IgD-negative memory B cell (primary cell): ENCODE measurements around the gene CCN5. TPM values are rescaled to one million over a fixed set of nuclear protein-coding genes. Genes with fewer than 3 reads are reported as not detected.

ENCODE experiments used
- H3K27ac Mint-ChIP-seq, 3 donors: one replicate each; pipeline ENCODE4 v1.8.0; 2020 to 2022; ENCODE audit warnings: mild to moderate bottlenecking in 3 of 3, mixed read lengths in 3 of 3, moderate library complexity in 1 of 3
- H3K27me3 Mint-ChIP-seq: one replicate; pipeline ENCODE4 v1.8.0; 2021; ENCODE audit warnings: mixed read lengths
- H3K36me3 Mint-ChIP-seq: one replicate; pipeline ENCODE4 v1.8.0; 2020; ENCODE audit warnings: mild to moderate bottlenecking, mixed read lengths
- H3K4me1 Mint-ChIP-seq, 3 donors: one replicate each; pipeline ENCODE4 v1.8.0; 2020 to 2022; ENCODE audit warnings: mixed read lengths in 3 of 3, mild to moderate bottlenecking in 1 of 3
- H3K4me3 Mint-ChIP-seq, 4 donors: one replicate each; pipeline ENCODE4 v1.8.0; 2020 to 2022; ENCODE audit warnings: mild to moderate bottlenecking in 4 of 4, mixed read lengths in 4 of 4, moderate library complexity in 3 of 4
- H3K9me3 Mint-ChIP-seq, 3 donors: one replicate each; pipeline ENCODE4 v1.8.0; 2020 to 2021; ENCODE audit warnings: mixed read lengths in 3 of 3, mild to moderate bottlenecking in 1 of 3
- polyA plus RNA-seq: library from polyadenylated mRNA; unstranded; fragments of 300-500 nt; fragmentation: Illumina TruSeq; gene quantifications from one replicate; pipeline ENCODE4 v1.2.3, GENCODE V29; 2021

CCN5 gene
- polyA plus RNA-seq, 1 donor from 2014 or later = not detected

DNA sequence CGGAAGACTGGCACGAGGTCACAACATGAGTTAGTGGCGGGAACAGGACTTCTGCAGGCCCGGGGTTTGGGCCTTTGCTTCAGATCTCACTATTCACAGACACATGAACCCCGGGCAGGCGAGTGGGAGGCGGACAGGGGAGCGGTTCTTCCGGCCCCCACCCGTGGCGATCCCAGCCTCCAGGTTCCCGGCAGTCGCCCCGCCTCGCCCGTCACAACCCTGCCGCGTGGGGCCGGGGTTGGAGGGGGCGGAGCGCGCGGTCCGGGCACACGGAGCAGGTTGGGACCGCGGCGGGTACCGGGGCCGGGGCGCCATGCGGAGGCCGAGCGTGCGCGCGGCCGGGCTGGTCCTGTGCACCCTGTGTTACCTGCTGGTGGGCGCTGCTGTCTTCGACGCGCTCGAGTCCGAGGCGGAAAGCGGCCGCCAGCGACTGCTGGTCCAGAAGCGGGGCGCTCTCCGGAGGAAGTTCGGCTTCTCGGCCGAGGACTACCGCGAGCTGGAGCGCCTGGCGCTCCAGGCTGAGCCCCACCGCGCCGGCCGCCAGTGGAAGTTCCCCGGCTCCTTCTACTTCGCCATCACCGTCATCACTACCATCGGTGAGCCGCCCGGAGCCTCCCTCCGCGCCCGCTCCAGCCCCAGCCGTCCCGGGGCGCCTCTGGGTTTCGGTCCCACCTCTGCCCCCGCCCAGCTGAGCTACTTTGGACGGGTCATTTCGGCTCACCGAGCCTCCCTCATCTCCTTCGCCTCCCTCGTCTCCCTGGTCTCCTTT is 30.6 kb downstream of the CCN5 start, which contains the start of gene KCNK15:
TSS of gene KCNK15 (plus strand) at position 268 of the 769 bp plus-strand sequence. CDS start at position 314, 46 bp downstream.
- Mint-ChIP-seq H3K9me3 (no peaks in the 10 kb centered on the region), H3K4me3 (peak within 1 kb of the TSS; percentile 18 to 88 (median 67)), H3K36me3 (peaks cover 2% of the 10 kb centered on the region), H3K27ac (no peak within 1 kb of the TSS), H3K4me1 (peaks cover 0 to 7% (median 5%) of the 10 kb centered on the region in 3 donors), H3K27me3 (peaks cover 32% of the 10 kb centered on the region)

DNA sequence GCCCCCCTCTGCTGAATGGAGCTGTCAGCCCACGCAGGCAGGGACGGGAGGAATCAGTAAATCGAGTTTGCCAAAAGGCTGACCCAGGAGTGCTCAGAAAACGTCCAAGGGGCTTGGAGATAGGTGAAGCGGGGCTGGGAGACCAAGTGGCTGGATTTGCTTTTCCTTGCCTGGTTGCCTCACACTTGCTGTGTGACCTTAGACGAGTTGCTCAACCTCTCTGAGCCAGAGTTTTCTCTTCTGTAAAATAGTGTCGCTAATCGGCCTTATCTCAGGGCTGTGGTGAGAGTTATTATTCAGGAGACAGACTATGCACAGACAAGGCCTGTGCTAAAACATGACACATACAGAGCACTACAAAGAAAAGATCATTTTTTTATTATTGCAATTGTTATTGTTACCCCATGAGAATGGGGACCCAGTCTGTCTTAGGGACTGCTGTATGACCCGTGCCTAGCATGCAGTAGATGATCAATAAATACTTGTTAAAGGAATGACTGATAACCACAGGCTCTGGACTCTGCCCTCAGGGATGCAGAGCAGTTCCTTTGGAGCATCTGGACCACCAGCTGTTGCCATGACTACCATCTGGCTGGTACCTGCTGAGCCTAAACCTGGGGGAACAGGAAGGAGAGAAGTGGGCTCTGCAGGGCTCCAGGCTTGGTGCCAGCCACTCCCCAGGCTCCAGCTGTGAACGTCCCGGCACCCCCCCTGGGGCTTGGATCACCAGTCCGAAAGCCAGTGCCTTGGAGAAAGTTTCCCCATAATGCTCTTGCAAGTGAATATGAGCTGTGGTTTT is 31.4 kb downstream of the CCN5 start:
- no peak overlapping the region for H3K27ac Mint-ChIP-seq
- H3K9me3 Mint-ChIP-seq = no peaks in the 10 kb centered on the region
- peaks cover 0 to 7% (median 5%) of the 10 kb centered on the region in 3 donors for H3K4me1 Mint-ChIP-seq
- peaks cover 32% of the 10 kb centered on the region for H3K27me3 Mint-ChIP-seq
- H3K4me3 Mint-ChIP-seq = peak overlapping the region; percentile 18 to 88 (median 67)
- H3K36me3 Mint-ChIP-seq = peaks cover 2% of the 10 kb centered on the region

DNA sequence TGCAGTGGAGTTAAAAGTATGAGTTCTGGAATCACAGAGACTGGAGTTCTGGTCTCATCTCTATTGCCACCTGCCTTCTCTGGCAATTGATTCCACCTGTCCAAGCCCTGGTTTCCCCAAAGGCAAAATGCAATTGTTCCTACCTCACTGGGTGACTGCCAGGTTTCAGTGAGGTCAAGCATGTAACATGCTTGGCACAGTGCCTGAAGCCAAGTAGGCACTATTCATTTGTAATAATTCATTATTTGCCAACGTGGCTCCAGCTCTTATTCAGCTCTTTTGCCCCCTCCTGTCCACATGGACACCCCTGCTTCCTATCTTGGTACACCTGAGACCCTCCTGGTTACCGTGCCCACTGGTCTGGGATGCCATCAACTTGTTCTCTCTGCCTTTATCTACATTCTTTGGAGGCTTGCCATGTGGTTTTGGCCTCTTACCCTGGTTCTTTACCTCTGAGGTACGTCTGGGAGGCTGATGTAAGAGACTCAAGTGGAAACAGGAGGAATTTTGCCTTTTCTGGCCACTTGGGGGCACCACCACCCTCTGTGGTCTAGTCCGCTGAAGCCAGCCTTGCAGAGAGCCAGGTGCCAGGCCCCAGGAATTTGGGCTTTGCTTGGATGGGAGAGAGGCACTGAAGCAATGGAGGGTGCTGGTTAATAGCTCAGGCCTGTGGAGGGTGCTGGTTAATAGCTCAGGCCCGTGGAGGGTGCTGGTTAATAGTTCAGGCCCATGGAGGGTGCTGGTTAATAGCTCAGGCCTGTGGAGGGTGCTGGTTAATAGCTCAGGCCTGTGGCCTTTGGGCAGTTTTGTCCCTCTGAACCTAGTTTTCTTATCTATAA is 32.2 kb downstream of the CCN5 start:
- Mint-ChIP-seq H3K27ac (peak overlapping the region in 2 of 3 donors; percentile 13 to 17), H3K36me3 (peaks cover 2% of the 10 kb centered on the region)

DNA sequence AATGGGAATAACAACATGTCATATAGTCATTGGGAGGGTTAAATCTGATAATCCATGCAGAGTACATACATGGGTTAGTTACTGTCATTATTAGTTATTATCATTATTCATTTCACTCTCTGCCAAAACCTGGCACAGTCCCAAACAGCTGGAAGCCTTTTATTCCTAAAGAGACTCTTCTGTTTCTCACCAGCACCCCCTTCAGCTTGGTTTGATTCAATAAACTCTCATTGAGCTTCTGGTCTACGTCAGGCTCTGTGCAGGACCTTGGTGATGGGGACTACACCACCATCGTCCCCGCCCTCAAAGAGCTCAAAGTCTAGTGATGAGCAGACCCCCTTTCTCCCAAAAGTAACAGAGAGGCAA is 32.8 kb downstream of the CCN5 start:
- H3K27me3 Mint-ChIP-seq = peaks cover 32% of the 10 kb centered on the region

More for the DNA sequence above, 32.2 kb downstream of the CCN5 start:
- H3K27me3 Mint-ChIP-seq = peaks cover 31% of the 10 kb centered on the region
- no peaks in the 10 kb centered on the region for H3K9me3 Mint-ChIP-seq
- peaks cover 0 to 7% (median 5%) of the 10 kb centered on the region in 3 donors for H3K4me1 Mint-ChIP-seq
- H3K4me3 Mint-ChIP-seq = peak overlapping the region in 3 of 4 donors; percentile 15 to 82 (median 53)

DNA sequence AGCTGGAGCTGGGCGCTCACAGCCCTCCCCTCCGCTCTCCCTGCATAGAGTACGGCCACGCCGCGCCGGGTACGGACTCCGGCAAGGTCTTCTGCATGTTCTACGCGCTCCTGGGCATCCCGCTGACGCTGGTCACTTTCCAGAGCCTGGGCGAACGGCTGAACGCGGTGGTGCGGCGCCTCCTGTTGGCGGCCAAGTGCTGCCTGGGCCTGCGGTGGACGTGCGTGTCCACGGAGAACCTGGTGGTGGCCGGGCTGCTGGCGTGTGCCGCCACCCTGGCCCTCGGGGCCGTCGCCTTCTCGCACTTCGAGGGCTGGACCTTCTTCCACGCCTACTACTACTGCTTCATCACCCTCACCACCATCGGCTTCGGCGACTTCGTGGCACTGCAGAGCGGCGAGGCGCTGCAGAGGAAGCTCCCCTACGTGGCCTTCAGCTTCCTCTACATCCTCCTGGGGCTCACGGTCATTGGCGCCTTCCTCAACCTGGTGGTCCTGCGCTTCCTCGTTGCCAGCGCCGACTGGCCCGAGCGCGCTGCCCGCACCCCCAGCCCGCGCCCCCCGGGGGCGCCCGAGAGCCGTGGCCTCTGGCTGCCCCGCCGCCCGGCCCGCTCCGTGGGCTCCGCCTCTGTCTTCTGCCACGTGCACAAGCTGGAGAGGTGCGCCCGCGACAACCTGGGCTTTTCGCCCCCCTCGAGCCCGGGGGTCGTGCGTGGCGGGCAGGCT is 35.1 kb downstream of the CCN5 start:
- no peaks in the 10 kb centered on the region for H3K9me3 Mint-ChIP-seq
- peaks cover 25% of the 10 kb centered on the region for H3K27me3 Mint-ChIP-seq
- no peaks in the 10 kb centered on the region for H3K36me3 Mint-ChIP-seq

More for the DNA sequence above, 32.8 kb downstream of the CCN5 start:
- Mint-ChIP-seq H3K4me3 (no peak overlapping the region), H3K4me1 (peaks cover 0 to 7% (median 5%) of the 10 kb centered on the region in 3 donors), H3K27ac (no peak overlapping the region), H3K9me3 (no peaks in the 10 kb centered on the region), H3K36me3 (peaks cover 2% of the 10 kb centered on the region)

DNA sequence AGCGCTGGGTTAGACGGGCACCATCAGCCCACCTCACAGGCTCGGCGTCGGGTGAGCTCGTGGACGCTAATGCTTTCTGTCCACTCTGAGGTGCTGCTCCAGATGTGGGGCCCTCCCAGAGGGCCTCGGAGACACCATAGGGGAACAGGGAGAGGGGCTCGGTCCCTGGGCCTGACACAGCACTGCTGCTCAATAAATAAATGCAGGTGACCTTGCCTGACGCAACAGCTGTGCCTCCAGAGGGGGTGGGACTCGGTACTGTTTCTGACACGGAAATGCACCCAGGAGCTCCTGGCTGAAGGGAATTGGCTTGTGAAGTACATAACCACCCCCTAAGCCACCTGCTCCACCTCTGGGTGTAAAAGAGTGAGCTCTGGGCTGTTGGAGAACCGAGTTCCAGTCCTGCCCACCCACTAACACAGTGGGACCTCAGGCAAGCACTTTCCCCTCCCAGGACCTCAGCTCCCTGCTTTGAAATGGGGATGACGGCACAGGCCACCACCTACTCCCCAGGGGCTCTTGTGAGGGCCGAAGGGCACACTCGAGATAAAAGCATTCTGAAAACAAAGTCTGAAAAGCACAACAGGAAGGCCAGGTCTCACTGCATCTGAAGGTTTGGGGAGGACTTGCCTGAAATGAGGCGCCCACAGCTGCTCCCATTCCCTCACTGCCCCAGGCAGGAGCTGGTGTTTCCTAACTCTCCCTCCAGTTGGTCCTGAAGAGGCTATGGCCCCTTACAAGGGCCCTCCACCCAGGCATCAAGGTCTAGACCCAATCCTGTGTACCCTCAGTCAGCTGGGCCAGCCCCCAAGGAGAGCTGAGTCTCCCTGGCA is 37.1 kb downstream of the CCN5 start:
- H3K36me3 Mint-ChIP-seq = peaks cover 2% of the 10 kb centered on the region
- H3K4me3 Mint-ChIP-seq = no peak overlapping the region
- peaks cover 11% of the 10 kb centered on the region for H3K27me3 Mint-ChIP-seq
- peaks cover 0 to 2% (median 0%) of the 10 kb centered on the region in 3 donors for H3K9me3 Mint-ChIP-seq
- H3K4me1 Mint-ChIP-seq = peaks cover 0 to 3% (median 2%) of the 10 kb centered on the region in 3 donors
- H3K27ac Mint-ChIP-seq = no peak overlapping the region

More for the DNA sequence above, 35.1 kb downstream of the CCN5 start:
- Mint-ChIP-seq H3K4me3 (no peak overlapping the region), H3K4me1 (peaks cover 0 to 5% (median 4%) of the 10 kb centered on the region in 3 donors), H3K27ac (no peak overlapping the region)

DNA sequence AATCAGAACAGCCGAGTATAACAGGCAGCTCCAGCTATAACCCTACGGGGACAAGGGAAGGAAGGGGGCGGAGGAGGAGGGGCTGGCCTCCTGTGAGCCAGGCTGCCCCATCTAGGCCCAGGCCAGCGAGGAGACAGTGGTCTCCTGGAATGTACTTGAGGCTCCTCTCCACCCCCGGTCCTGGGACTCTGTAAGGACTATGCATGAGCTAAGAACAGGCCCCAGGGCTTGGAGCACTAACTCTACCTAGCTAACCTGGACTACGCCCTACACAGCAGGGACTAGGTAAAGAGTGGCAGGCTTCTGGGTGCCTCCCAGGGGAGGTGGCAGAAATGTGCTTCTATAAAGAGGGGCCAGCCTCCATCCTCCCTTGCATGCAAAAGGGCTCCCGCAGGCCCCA is 39.4 kb downstream of the CCN5 start:
- H3K36me3 Mint-ChIP-seq = peaks cover 2% of the 10 kb centered on the region
- no peaks in the 10 kb centered on the region for H3K4me1 Mint-ChIP-seq
- H3K4me3 Mint-ChIP-seq = no peak overlapping the region
- peaks cover 6% of the 10 kb centered on the region for H3K27me3 Mint-ChIP-seq
- H3K27ac Mint-ChIP-seq = no peak overlapping the region
- H3K9me3 Mint-ChIP-seq = peaks cover 0 to 2% (median 0%) of the 10 kb centered on the region in 3 donors

DNA sequence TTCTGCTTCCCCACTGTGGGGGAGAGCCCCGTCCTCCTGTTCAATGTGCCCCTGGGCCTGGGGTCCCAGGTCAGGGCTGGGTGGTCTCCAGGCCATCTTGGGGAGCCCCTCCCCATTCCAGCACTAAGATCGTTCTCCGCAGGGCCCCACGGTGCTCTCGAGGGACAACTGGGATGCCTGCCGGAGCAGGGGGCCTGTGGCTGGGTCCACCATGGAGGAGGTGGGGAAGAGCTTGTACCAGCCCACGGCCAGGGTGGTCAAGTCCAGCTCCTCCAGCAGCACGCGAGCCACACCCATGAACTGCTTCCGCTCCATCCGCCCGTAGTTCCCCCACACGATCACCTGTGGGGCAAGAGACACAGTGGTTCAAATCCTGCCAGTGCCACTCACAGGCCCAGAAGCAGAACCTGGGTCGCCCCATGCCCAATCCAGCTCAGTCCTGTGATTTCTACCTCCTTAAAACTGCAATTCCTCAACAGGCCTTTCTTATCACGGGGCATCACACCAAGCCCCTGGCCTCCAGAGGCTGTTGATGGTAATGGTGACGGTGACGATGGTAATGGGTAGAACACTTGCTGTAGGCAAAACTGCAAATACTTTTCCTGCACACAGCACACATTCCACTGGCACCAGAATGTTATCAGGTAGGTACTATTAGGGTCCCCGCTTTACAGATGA is 41.0 kb downstream of the CCN5 start:
- H3K4me1 Mint-ChIP-seq = no peaks in the 10 kb centered on the region

DNA sequence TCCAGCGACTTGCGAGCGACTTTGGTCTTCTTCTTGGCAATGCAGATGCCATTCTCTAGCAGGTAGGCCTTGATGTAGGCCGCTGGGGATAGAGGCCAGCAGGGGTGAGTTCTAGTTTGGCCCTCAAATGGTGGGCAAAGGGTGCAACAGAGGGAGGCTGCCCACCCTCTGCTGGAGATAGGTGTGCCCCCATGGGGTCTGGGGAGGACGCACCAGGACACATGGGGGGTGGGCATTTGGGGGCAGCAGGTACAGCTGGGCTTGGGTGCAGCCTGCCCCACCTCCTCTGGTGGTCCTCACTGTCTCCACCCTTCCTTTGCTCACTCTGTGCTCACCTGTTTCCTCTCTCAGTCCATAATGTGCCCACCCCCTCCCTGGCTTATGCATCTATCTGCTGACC is 41.8 kb downstream of the CCN5 start:
- H3K27me3 Mint-ChIP-seq = peaks cover 5% of the 10 kb centered on the region
- peaks cover 0 to 2% (median 0%) of the 10 kb centered on the region in 3 donors for H3K9me3 Mint-ChIP-seq

More for the DNA sequence above, 41.0 kb downstream of the CCN5 start:
- Mint-ChIP-seq H3K27me3 (peaks cover 5% of the 10 kb centered on the region), H3K36me3 (peaks cover 2% of the 10 kb centered on the region), H3K9me3 (peaks cover 0 to 2% (median 0%) of the 10 kb centered on the region in 3 donors), H3K27ac (no peak overlapping the region), H3K4me3 (no peak overlapping the region)

DNA sequence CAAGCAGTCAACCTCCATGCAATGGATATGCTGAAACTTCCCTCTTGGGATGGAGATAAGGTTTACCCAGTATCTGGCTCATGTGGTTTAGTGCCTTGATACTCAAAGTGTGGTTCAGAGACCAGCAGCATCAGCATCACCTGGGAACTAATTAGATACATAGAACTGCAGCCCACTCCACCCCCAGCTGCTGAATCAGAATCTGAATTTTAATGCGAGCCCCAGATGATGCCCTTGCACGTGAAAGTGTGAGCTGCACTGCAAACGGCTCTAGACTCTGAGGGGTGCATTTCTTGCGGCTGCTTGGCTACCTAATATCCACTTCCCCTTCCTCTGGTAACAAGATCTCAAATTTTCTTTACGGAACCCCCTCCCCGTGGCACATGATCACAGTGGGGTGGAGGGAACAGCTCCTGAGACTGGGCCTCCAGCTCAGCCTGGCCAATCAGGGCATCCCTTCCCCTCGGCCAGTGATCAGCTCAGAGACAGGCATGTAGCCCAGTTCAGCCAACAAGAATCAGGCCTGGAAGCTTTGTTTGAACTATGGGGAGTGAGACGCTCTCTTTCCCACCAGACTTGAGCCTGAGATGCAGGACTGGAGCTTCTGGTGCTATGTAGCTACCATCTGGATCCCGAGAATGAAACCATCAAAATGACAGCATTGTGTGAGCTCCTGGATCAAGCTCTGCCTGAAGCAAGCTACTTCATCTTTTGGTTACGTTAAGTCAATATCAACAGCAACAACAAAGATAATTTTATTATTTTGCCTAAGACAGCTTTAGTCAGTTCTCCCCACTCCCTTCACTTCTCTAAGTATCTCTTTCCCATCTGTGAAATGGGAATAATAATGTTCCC is 43.3 kb downstream of the CCN5 start:
- H3K36me3 Mint-ChIP-seq = peaks cover 2% of the 10 kb centered on the region
- peaks cover 0 to 2% (median 0%) of the 10 kb centered on the region in 3 donors for H3K9me3 Mint-ChIP-seq
- no peaks in the 10 kb centered on the region for H3K4me1 Mint-ChIP-seq
- H3K27ac Mint-ChIP-seq = no peak overlapping the region
- H3K4me3 Mint-ChIP-seq = no peak overlapping the region
- peaks cover 4% of the 10 kb centered on the region for H3K27me3 Mint-ChIP-seq

More for the DNA sequence above, 41.8 kb downstream of the CCN5 start:
- Mint-ChIP-seq H3K4me3 (no peak overlapping the region), H3K27ac (no peak overlapping the region), H3K4me1 (no peaks in the 10 kb centered on the region), H3K36me3 (peaks cover 2% of the 10 kb centered on the region)

DNA sequence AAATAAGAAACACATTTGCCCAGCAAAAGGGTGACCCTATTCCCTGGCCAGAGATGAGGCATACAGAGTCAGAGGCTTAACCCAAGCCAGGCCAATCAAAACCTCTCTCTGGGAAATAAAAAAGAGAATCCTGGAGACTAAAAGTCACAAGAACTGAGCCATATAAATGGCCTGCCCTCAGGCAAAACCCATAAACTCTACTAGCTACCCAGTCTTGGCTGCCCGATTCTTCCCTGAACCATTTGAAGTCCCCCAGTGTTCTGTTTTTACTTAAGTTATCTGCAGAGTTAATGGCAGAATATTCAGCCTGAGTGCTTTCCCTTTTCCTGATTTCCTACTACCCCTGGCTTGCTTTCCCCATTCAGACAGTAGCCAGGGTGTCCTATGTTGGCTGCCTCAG is 44.4 kb downstream of the CCN5 start:
- no peak overlapping the region for H3K4me3 Mint-ChIP-seq
- peaks cover 0 to 2% (median 0%) of the 10 kb centered on the region in 3 donors for H3K9me3 Mint-ChIP-seq

DNA sequence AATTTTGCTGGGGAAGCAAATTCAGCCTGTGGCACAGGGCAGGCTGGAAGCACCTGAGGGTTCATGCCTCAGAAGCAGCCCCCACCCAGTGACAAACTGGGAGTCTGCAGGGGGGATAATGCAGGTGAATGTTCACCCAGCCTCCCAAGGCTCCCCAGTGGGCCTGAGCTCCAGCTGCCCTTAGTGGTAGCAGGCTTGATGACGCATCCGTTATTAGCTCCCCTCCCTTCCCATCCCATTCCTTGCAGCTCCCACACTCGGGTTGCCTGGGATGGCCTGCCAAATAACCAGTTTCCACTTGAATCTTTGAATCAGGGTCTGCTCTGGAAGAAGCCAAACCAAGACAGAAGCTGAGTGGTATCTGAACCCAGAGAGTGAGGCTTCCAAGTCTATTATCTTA is 46.3 kb downstream of the CCN5 start:
- Mint-ChIP-seq H3K27ac (no peak overlapping the region), H3K4me3 (no peak overlapping the region), H3K4me1 (no peaks in the 10 kb centered on the region)

More for the DNA sequence above, 44.4 kb downstream of the CCN5 start:
- Mint-ChIP-seq H3K27ac (no peak overlapping the region), H3K4me1 (no peaks in the 10 kb centered on the region), H3K27me3 (peaks cover 4% of the 10 kb centered on the region), H3K36me3 (peaks cover 2% of the 10 kb centered on the region)

More for the DNA sequence above, 46.3 kb downstream of the CCN5 start:
- Mint-ChIP-seq H3K9me3 (peaks cover 0 to 2% (median 0%) of the 10 kb centered on the region in 3 donors), H3K27me3 (peaks cover 7% of the 10 kb centered on the region), H3K36me3 (peaks cover 2% of the 10 kb centered on the region)
